ENCODE data around the gene SLC9A5.

GRCh38 chr16:67248401-67249177 is at the start of gene SLC9A5:
- TF ChIP-seq MAX (IDR thresholded peaks at IDR 0.05; ENCODE audit: low read depth, low read length), result no peak
- TF ChIP-seq POLR2A (IDR thresholded peaks at IDR 0.05; ENCODE audit: extremely low read depth, insufficient read length), result no peak

Data from NB4 (cell line).